Measurements from ENCODE around the gene SLC20A1. TPM values are rescaled to one million over a fixed set of nuclear protein-coding genes. Genes with fewer than 3 reads are reported as not detected.

The SLC20A1 gene
- total RNA-seq, 1 donor from 2014 or later, result 36.6 TPM

DNA sequence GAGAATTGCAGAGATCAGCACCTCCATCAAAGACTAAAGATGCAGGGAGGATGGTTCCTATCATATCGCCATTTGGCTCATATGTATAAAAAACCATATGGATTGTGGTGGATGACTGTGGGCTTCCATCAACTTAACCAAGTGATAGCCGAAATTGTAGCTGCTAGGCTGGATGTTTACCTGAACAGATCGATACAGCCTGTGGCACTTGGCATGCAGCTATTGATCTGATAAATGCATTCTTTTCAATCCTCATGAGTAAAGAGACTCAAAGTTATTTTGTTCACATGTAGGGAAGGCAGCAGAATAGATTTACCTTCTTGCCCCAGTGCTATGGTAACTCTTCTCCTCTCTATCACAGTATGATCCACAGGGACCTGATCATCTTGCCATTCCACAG, 42.8 kb upstream of the SLC20A1 start:
- no peak for DNase-seq (ENCODE audit: extremely low spot score in 2 of 2)
- H3K4me1 ChIP-seq, result peaks cover 9% of the 10 kb centered on the region
- no peaks in the 10 kb centered on the region for H3K9me3 ChIP-seq
- no peaks in the 10 kb centered on the region for H3K27me3 ChIP-seq
- TF ChIP-seq CTCF (IDR thresholded peaks at IDR 0.05) (no peak), POLR2AphosphoS5 (IDR thresholded peaks at IDR 0.05; ENCODE audit: insufficient read depth in 1 of 2, low read depth in 1 of 2) (no peak), POLR2A (IDR thresholded peaks at IDR 0.05) (no peak)
- intact Hi-C loops (cut with DNase I), result loop anchor here (5.0 kb wide), 1 partner anchor 124 kb away; no protein-coding TSS in a partner anchor
- no peak overlapping the region for H3K4me3 ChIP-seq
- H3K27ac ChIP-seq, result no peak overlapping the region
- H3K36me3 ChIP-seq, result no peaks in the 10 kb centered on the region

GRCh38 chr2:112603731-112604130, 42.0 kb upstream of the SLC20A1 start:
- H3K4me1 ChIP-seq, result peaks cover 9% of the 10 kb centered on the region
- TF ChIP-seq POLR2AphosphoS5 (IDR thresholded peaks at IDR 0.05; ENCODE audit: insufficient read depth in 1 of 2, low read depth in 1 of 2) (no peak), CTCF (IDR thresholded peaks at IDR 0.05) (no peak), POLR2A (IDR thresholded peaks at IDR 0.05) (no peak)
- no peak overlapping the region for H3K4me3 ChIP-seq
- H3K27me3 ChIP-seq, result no peaks in the 10 kb centered on the region
- intact Hi-C loops (cut with DNase I), result loop anchor here (5.0 kb wide), 1 partner anchor 124 kb away; no protein-coding TSS in a partner anchor
- no peaks in the 10 kb centered on the region for H3K9me3 ChIP-seq
- no peak for DNase-seq (ENCODE audit: extremely low spot score in 2 of 2)
- no peaks in the 10 kb centered on the region for H3K36me3 ChIP-seq
- no peak overlapping the region for H3K27ac ChIP-seq

GRCh38 chr2:112604952-112605351, 40.8 kb upstream of the SLC20A1 start:
- TF ChIP-seq POLR2A (IDR thresholded peaks at IDR 0.05) (no peak), CTCF (IDR thresholded peaks at IDR 0.05) (no peak), POLR2AphosphoS5 (IDR thresholded peaks at IDR 0.05; ENCODE audit: insufficient read depth in 1 of 2, low read depth in 1 of 2) (no peak)
- Histone ChIP-seq H3K27ac (no peak overlapping the region), H3K36me3 (no peaks in the 10 kb centered on the region), H3K4me3 (no peak overlapping the region), H3K27me3 (no peaks in the 10 kb centered on the region), H3K9me3 (no peaks in the 10 kb centered on the region), H3K4me1 (peaks cover 5% of the 10 kb centered on the region)
- DNase-seq (ENCODE audit: extremely low spot score in 2 of 2), result no peak
- intact Hi-C loops (cut with DNase I), result loop anchor here (5.0 kb wide), 1 partner anchor 122 kb away; no protein-coding TSS in a partner anchor

- no peaks in the 10 kb centered on the region for H3K4me1 ChIP-seq
- no peaks in the 10 kb centered on the region for H3K36me3 ChIP-seq
- no peak for DNase-seq (ENCODE audit: extremely low spot score in 2 of 2)
- intact Hi-C loops (cut with DNase I), result no loop called here
- H3K27me3 ChIP-seq, result no peaks in the 10 kb centered on the region
- no peak overlapping the region for H3K4me3 ChIP-seq
- H3K27ac ChIP-seq, result no peak overlapping the region
- no peaks in the 10 kb centered on the region for H3K9me3 ChIP-seq
- TF ChIP-seq POLR2AphosphoS5 (IDR thresholded peaks at IDR 0.05; ENCODE audit: insufficient read depth in 1 of 2, low read depth in 1 of 2), result no peak
- no peak for TF ChIP-seq POLR2A (IDR thresholded peaks at IDR 0.05)
- no peak for TF ChIP-seq CTCF (IDR thresholded peaks at IDR 0.05)
Measured at GRCh38 chr2:112605926-112606325, 39.8 kb upstream of the SLC20A1 start.

DNA sequence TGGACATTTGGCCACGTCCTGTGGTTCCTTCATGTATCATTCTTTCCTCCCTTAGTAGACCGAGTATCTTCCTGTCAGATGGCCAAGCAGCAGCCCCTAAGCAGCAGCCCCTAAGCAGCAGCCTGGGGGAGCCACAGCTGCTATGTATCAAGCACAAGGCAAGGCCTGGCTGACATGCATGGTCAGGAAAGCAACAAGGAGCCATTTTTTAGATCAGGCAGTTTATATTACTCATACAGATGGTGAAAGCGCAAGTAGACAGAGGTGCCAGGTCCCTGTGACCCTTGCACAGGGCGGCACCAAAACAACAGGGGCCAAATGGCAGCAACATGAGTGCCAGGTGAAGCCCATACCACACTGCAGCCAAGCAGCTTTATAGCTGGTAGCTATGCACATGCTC, 39.2 kb upstream of the SLC20A1 start:
- Histone ChIP-seq H3K4me1 (no peaks in the 10 kb centered on the region), H3K4me3 (no peak overlapping the region), H3K9me3 (no peaks in the 10 kb centered on the region), H3K27me3 (no peaks in the 10 kb centered on the region), H3K27ac (no peak overlapping the region), H3K36me3 (no peaks in the 10 kb centered on the region)
- no peak for DNase-seq (ENCODE audit: extremely low spot score in 2 of 2)
- TF ChIP-seq POLR2AphosphoS5 (IDR thresholded peaks at IDR 0.05; ENCODE audit: insufficient read depth in 1 of 2, low read depth in 1 of 2), result no peak
- TF ChIP-seq CTCF (IDR thresholded peaks at IDR 0.05), result no peak
- TF ChIP-seq POLR2A (IDR thresholded peaks at IDR 0.05), result no peak
- intact Hi-C loops (cut with DNase I), result no loop called here

Measured in vagina (tissue), 2 donors.